Bronchial epithelial cell (primary cell): Measurements from ENCODE around the gene BCL11A. TPM values are rescaled to one million over a fixed set of nuclear protein-coding genes. Genes with fewer than 3 reads are reported as not detected.
A peak's percentile ranks its signal among the peaks of the same experiment; 100 is the strongest.

Experiments used
- DNase-seq: peaks from one replicate; pipeline ENCODE4 v3.0.0-alpha.2; 2010; ENCODE audit warnings: low read depth
- FAIRE-seq: peaks from 2 replicates; lab custom pipeline; 2011; peaks lifted over from hg19 to GRCh38; lab: Jason Lieb, UNC
- H3K27me3 ChIP-seq: 2 replicates; pipeline ENCODE4 v1.5.1; 2011; ENCODE audit warnings: low read length; ENCODE audit not compliant: control insufficient read depth, insufficient read depth
- H3K36me3 ChIP-seq: 2 replicates; pipeline ENCODE4 v1.5.1; 2011; ENCODE audit warnings: low read length; ENCODE audit not compliant: control insufficient read depth, insufficient read depth
- H3K4me3 ChIP-seq: 2 replicates; pipeline ENCODE4 v1.5.1; 2011; ENCODE audit warnings: mild to moderate bottlenecking, low read depth, low read length, control low read depth
- total RNA-seq: library from RNA; depleted of rRNA; stranded (reverse); fragments of >200 nt; gene quantifications from 2 replicates; pipeline ENCODE4 v1.2.1, GENCODE V29; 2014
- TF ChIP-seq, protein P1 (sequence below): IDR thresholded peaks from 2 replicates; pipeline ENCODE4 v1.5.1; 2011; ENCODE audit warnings: mild to moderate bottlenecking, moderate library complexity, low read length, control low read depth, inconsistent platforms; ENCODE audit not compliant: insufficient read depth, severe bottlenecking

The BCL11A gene
- total RNA-seq, 1 donor from 2014 or later = 1.8 TPM

DNA sequence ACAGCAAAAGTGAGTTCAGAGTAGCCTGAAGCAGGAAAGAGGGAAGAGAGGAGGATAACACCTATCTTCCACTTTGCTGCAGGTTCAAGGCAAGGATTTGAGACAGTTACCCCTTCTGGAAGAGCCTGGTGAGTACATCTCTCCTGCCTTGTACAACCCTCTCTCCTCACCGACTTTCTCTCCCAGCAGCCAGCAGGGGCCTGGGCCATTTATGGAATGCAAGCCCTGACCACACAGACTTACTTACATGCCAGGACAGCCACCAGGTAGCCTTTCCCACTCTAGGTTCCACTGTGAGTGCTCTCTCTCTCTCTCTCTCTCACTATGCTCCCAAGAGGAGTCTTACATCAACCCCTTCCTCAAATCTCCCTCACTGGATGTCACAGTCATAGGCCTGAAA is 57.0 kb downstream of the BCL11A start:
- Histone ChIP-seq H3K4me3 (no peak overlapping the region), H3K27me3 (no peaks in the 10 kb centered on the region), H3K36me3 (no peaks in the 10 kb centered on the region)
- no peak for DNase-seq
- TF ChIP-seq, protein P1, sequence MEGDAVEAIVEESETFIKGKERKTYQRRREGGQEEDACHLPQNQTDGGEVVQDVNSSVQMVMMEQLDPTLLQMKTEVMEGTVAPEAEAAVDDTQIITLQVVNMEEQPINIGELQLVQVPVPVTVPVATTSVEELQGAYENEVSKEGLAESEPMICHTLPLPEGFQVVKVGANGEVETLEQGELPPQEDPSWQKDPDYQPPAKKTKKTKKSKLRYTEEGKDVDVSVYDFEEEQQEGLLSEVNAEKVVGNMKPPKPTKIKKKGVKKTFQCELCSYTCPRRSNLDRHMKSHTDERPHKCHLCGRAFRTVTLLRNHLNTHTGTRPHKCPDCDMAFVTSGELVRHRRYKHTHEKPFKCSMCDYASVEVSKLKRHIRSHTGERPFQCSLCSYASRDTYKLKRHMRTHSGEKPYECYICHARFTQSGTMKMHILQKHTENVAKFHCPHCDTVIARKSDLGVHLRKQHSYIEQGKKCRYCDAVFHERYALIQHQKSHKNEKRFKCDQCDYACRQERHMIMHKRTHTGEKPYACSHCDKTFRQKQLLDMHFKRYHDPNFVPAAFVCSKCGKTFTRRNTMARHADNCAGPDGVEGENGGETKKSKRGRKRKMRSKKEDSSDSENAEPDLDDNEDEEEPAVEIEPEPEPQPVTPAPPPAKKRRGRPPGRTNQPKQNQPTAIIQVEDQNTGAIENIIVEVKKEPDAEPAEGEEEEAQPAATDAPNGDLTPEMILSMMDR = no peak
- peak; percentile 66 for FAIRE-seq

DNA sequence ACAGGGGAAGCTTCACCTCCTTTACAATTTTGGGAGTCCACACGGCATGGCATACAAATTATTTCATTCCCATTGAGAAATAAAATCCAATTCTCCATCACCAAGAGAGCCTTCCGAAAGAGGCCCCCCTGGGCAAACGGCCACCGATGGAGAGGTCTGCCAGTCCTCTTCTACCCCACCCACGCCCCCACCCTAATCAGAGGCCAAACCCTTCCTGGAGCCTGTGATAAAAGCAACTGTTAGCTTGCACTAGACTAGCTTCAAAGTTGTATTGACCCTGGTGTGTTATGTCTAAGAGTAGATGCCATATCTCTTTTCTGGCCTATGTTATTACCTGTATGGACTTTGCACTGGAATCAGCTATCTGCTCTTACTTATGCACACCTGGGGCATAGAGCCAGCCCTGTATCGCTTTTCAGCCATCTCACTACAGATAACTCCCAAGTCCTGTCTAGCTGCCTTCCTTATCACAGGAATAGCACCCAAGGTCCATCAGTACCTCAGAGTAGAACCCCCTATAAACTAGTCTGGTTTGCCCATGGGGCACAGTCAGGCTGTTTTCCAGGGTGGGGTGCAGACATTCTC is 58.3 kb downstream of the BCL11A start:
- no peaks in the 10 kb centered on the region for H3K36me3 ChIP-seq
- DNase-seq = no peak
- peak; percentile 13 for FAIRE-seq
- H3K4me3 ChIP-seq = no peak overlapping the region
- TF ChIP-seq, protein P1 = no peak
- no peaks in the 10 kb centered on the region for H3K27me3 ChIP-seq

DNA sequence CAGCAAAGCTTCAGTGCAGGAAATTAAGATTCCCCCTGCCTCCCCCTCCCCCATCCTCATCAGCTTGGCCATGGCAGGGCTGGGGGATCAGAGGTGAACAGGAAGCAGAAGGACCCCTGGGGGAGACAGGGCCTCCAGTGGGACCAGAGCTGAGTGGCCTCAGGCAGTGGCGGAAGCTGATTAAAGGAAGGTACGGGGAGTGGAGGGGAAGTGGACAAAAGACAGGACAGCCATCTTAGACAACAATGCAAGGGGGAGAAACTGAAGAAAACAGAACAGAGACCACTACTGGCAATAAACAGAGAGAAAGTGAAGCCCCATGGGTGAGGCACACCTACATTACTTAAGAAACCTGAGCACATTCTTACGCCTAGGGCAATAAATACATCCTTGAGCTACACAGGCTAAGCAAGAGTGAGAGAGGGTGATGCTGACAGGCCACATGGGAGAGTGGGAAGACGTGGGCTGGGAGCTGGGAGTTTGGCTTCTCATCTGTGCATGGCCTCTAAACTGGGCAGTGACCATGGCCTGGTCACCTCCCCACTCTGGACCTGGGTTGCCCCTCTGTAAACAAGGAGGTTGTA is 59.6 kb downstream of the BCL11A start:
- H3K36me3 ChIP-seq = no peaks in the 10 kb centered on the region
- no peak for DNase-seq
- no peak for FAIRE-seq
- TF ChIP-seq, protein P1 = no peak
- H3K27me3 ChIP-seq = no peaks in the 10 kb centered on the region
- H3K4me3 ChIP-seq = no peak overlapping the region

DNA sequence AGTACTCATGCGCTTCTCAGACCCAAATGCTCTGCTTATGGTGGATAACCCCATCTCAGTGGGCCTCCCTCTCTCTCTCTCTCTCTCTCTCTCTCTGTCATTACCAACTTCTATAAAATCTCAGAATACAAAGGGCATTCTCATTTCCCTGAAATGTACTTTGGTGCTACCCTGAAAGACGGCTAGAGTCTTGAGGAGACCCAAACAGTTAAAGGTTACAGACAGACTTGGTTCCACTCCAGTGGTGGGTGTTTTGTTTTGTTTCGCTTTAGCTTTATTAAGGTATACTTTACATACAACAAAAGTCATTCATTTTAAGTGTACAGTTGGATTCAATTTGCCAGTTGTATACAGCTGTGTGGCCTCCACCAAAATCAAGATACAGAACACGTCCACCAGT is 60.9 kb downstream of the BCL11A start:
- FAIRE-seq = no peak
- TF ChIP-seq, protein P1 = no peak
- Histone ChIP-seq H3K36me3 (no peaks in the 10 kb centered on the region), H3K27me3 (no peaks in the 10 kb centered on the region), H3K4me3 (no peak overlapping the region)
- DNase-seq = no peak

DNA sequence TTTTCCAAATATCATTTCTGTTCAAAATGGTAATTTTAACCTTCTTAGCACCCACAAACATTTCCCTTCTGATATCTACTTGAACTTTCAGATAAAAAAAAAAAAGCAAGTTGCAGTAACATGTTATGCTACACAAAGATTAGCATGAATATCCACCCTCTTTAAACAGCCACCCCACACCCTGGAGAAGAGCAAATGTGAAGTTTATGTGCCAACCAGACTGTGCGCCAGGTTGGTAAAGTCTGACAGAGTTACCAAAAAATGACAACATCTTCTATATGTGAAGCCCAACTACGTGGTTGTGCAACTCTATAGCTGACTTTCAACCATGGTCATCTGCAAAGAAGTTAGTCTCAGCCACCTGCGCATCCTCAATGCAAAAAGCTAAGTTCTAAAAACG is 62.6 kb downstream of the BCL11A start:
- TF ChIP-seq, protein P1 = no peak
- H3K4me3 ChIP-seq = no peak overlapping the region
- H3K27me3 ChIP-seq = no peaks in the 10 kb centered on the region
- DNase-seq = no peak
- peak; percentile 28 for FAIRE-seq
- H3K36me3 ChIP-seq = no peaks in the 10 kb centered on the region

DNA sequence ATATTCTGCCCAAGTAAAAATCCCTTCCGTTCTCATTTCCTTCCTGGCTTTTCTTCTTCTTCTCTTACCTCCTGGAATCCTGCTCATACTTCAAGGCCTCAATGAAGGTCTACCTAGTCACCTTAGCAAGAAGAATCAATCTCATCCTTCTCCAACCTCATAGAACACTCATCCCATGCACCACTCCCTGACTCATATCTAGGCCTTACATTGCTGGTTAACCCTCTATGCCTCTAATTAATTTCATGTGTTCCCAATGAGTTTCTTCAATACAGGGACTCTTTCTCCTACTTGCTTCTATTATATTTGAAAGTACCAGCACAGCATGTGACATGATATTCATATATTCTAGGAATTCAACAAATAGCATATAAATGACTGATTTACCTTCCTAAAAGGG is 63.0 kb downstream of the BCL11A start:
- TF ChIP-seq, protein P1 = no peak
- FAIRE-seq (no peak), DNase-seq (no peak)
- Histone ChIP-seq H3K4me3 (no peak overlapping the region), H3K36me3 (no peaks in the 10 kb centered on the region), H3K27me3 (no peaks in the 10 kb centered on the region)
